ENCODE results near the gene ASTN2.

ASTN2 gene

GRCh38 chr9:116905171-116905588 is 509.7 kb downstream of the ASTN2 start:
- Histone ChIP-seq H2AFZ (ENCODE audit: low read length) (no peak overlapping the region), H3K4me3 (ENCODE audit: low read depth, low read length, poor library complexity, severe bottlenecking) (no peak overlapping the region), H3K4me1 (ENCODE audit: insufficient read depth, low read length, severe bottlenecking) (no peaks in the 10 kb centered on the region), H3K9ac (ENCODE audit: low read length) (no peak overlapping the region), H3F3A (ENCODE audit: insufficient read depth, low read length) (no peaks in the 10 kb centered on the region), H3K9me2 (ENCODE audit: low read depth, low read length) (no peaks in the 10 kb centered on the region), H3K27me3 (ENCODE audit: insufficient read depth, low read length) (0 out of 2 replicates have a peak, but pooled peaks cover 4% of the 10 kb centered on the region), H3K79me2 (ENCODE audit: insufficient read depth, low read length) (no peaks in the 10 kb centered on the region), H3K27ac (ENCODE audit: low read depth, low read length, poor library complexity, severe bottlenecking) (no peak overlapping the region), H4K20me1 (ENCODE audit: insufficient read depth, low read length) (no peaks in the 10 kb centered on the region), H3K4me2 (ENCODE audit: low read length) (no peak overlapping the region), H3K9me3 (ENCODE audit: low read length) (no peaks in the 10 kb centered on the region), H3K36me3 (ENCODE audit: insufficient read depth, low read length) (no peaks in the 10 kb centered on the region)
- TF ChIP-seq CTCF (IDR thresholded peaks at IDR 0.05; ENCODE audit: low read length) (no peak), EZH2 (IDR thresholded peaks at IDR 0.05; ENCODE audit: borderline replicate concordance, low read length) (no peak)

- Histone ChIP-seq H3K4me1 (ENCODE audit: insufficient read depth, low read length, severe bottlenecking) (no peaks in the 10 kb centered on the region), H2AFZ (ENCODE audit: low read length) (no peak overlapping the region), H3K27ac (ENCODE audit: low read depth, low read length, poor library complexity, severe bottlenecking) (no peak overlapping the region), H3K36me3 (ENCODE audit: insufficient read depth, low read length) (no peaks in the 10 kb centered on the region), H3K4me2 (ENCODE audit: low read length) (no peak overlapping the region), H3K9me2 (ENCODE audit: low read depth, low read length) (no peaks in the 10 kb centered on the region), H4K20me1 (ENCODE audit: insufficient read depth, low read length) (no peaks in the 10 kb centered on the region), H3K9ac (ENCODE audit: low read length) (no peak overlapping the region), H3K79me2 (ENCODE audit: insufficient read depth, low read length) (no peaks in the 10 kb centered on the region), H3F3A (ENCODE audit: insufficient read depth, low read length) (no peaks in the 10 kb centered on the region), H3K27me3 (ENCODE audit: insufficient read depth, low read length) (0 out of 2 replicates have a peak, but pooled peaks cover 4% of the 10 kb centered on the region), H3K9me3 (ENCODE audit: low read length) (no peaks in the 10 kb centered on the region), H3K4me3 (ENCODE audit: low read depth, low read length, poor library complexity, severe bottlenecking) (no peak overlapping the region)
- TF ChIP-seq CTCF (IDR thresholded peaks at IDR 0.05; ENCODE audit: low read length) (no peak), EZH2 (IDR thresholded peaks at IDR 0.05; ENCODE audit: borderline replicate concordance, low read length) (no peak)
Measured at GRCh38 chr9:116904165-116904564, 510.7 kb downstream of the ASTN2 start.

GRCh38 chr9:116901260-116901659 is 513.6 kb downstream of the ASTN2 start:
- Histone ChIP-seq H3K27ac (ENCODE audit: low read depth, low read length, poor library complexity, severe bottlenecking) (no peak overlapping the region), H3K4me1 (ENCODE audit: insufficient read depth, low read length, severe bottlenecking) (no peaks in the 10 kb centered on the region)

More at GRCh38 chr9:116901260-116901659, 513.6 kb downstream of the ASTN2 start:
- H3F3A ChIP-seq (ENCODE audit: insufficient read depth, low read length): no peaks in the 10 kb centered on the region
- no peak overlapping the region for H3K4me2 ChIP-seq (ENCODE audit: low read length)
- 0 out of 2 replicates have a peak, but pooled peaks cover 3% of the 10 kb centered on the region for H3K27me3 ChIP-seq (ENCODE audit: insufficient read depth, low read length)
- H3K9me2 ChIP-seq (ENCODE audit: low read depth, low read length): no peaks in the 10 kb centered on the region
- no peaks in the 10 kb centered on the region for H3K36me3 ChIP-seq (ENCODE audit: insufficient read depth, low read length)
- no peak for TF ChIP-seq CTCF (IDR thresholded peaks at IDR 0.05; ENCODE audit: low read length)
- no peak for TF ChIP-seq EZH2 (IDR thresholded peaks at IDR 0.05; ENCODE audit: borderline replicate concordance, low read length)
- no peaks in the 10 kb centered on the region for H4K20me1 ChIP-seq (ENCODE audit: insufficient read depth, low read length)
- H3K9me3 ChIP-seq (ENCODE audit: low read length): no peaks in the 10 kb centered on the region
- H3K79me2 ChIP-seq (ENCODE audit: insufficient read depth, low read length): no peaks in the 10 kb centered on the region
- H2AFZ ChIP-seq (ENCODE audit: low read length): no peak overlapping the region
- no peak overlapping the region for H3K9ac ChIP-seq (ENCODE audit: low read length)
- no peak overlapping the region for H3K4me3 ChIP-seq (ENCODE audit: low read depth, low read length, poor library complexity, severe bottlenecking)

All from OCI-LY1 (cell line).